K562 (cell line): ENCODE measurements around the gene ZNF768. TPM values are rescaled to one million over a fixed set of nuclear protein-coding genes. Genes with fewer than 3 reads are reported as not detected.

Source experiments
- ADNP ChIP-seq: fragments of 200-800 bp; sonication (Bioruptor generic); IDR thresholded peaks from 2 replicates; pipeline ENCODE4 v1.6.1; 2016; ENCODE audit warnings: missing genetic modification characterization, missing compliant biosample characterization
- CBX5 ChIP-seq: IDR thresholded peaks from 2 replicates; pipeline ENCODE4 v1.6.1; 2014; ENCODE audit warnings: low read depth, borderline replicate concordance
- CC2D1A ChIP-seq: fragments of 450-650 bp; IDR thresholded peaks from 2 replicates; pipeline ENCODE4 v1.6.1; 2017; ENCODE audit warnings: mild to moderate bottlenecking
- CEBPG ChIP-seq, 3 experiments: fragments of 200-800 bp in 1 of 3; sonication (Bioruptor generic) in 1 of 3; sonication (generic) in 1 of 3; formaldehyde crosslinking in 1 of 3; IDR thresholded peaks in 2 of 3; conservative IDR thresholded peaks in 1 of 3; 2 replicates each; pipeline versions ENCODE4 v1.6.1 to v1.8.0; 2016 to 2022; ENCODE audit warnings: missing compliant biosample characterization in 2 of 3, missing genetic modification characterization in 2 of 3, mild to moderate bottlenecking in 1 of 3, missing genetic modification reagents in 1 of 3
- CSDE1 ChIP-seq, 2 experiments: fragments of 450-650 bp; IDR thresholded peaks; 2 replicates each; pipeline ENCODE4 v1.6.1; 2016; ENCODE audit warnings: mild to moderate bottlenecking in 1 of 2
- FOXJ2 ChIP-seq: fragments of 200-800 bp; sonication (Bioruptor generic); IDR thresholded peaks from 2 replicates; pipeline ENCODE4 v1.6.1; 2016; ENCODE audit warnings: missing genetic modification characterization, missing compliant biosample characterization
- GTF2A2 ChIP-seq: IDR thresholded peaks from 2 replicates; pipeline ENCODE4 v1.6.1; 2016; ENCODE audit warnings: mild to moderate bottlenecking, missing genetic modification characterization, missing compliant biosample characterization
- MBD1 ChIP-seq: fragments of 250-450 bp; sonication (Bioruptor Pico); IDR thresholded peaks from 2 replicates; pipeline ENCODE4 v1.8.0; 2022; ENCODE audit warnings: inconsistent platforms
- NELFE ChIP-seq: IDR thresholded peaks from 2 replicates; pipeline ENCODE4 v1.6.1; 2011; ENCODE audit warnings: mild to moderate bottlenecking; ENCODE audit not compliant: insufficient read depth, insufficient read length
- PHF21A ChIP-seq: fragments of 450-650 bp; IDR thresholded peaks from 2 replicates; pipeline ENCODE4 v1.6.1; 2017; ENCODE audit warnings: low read depth, borderline replicate concordance
- PHTF2 ChIP-seq: fragments of 250-450 bp; sonication (Bioruptor Pico); IDR thresholded peaks from 2 replicates; pipeline ENCODE4 v1.5.0; 2021; ENCODE audit warnings: mild to moderate bottlenecking
- POLR2H ChIP-seq: IDR thresholded peaks from 2 replicates; pipeline ENCODE4 v1.6.1; 2016; ENCODE audit warnings: missing genetic modification characterization, low read depth, mild to moderate bottlenecking, control low read depth, missing compliant biosample characterization, moderate library complexity
- SETDB1 ChIP-seq: IDR thresholded peaks from one replicate; pipeline ENCODE4 v1.6.1; 2012; ENCODE audit warnings: low read length, control low read depth, inconsistent platforms
- TSHZ1 ChIP-seq: fragments of 250-450 bp; sonication (Bioruptor Pico); IDR thresholded peaks from 2 replicates; pipeline ENCODE4 v1.4.0; 2020; ENCODE audit warnings: mild to moderate bottlenecking, moderate library complexity
- ZNF584 ChIP-seq: fragments of 200-800 bp; sonication (Bioruptor generic); IDR thresholded peaks from 2 replicates; pipeline ENCODE4 v1.6.1; 2016; ENCODE audit warnings: low read depth, mild to moderate bottlenecking, missing genetic modification characterization, missing compliant biosample characterization
- polyA plus RNA-seq, 8 experiments: library from polyadenylated mRNA; depleted of rRNA in 4 of 8; stranded (reverse) in 5 of 8; unstranded in 3 of 8; fragments of >200 nt; fragmentation: Nextera tagmentation in 2 of 8; fragmentation: Illumina TruSeq in 1 of 8; extraction: Ambion mirVana in 2 of 8; extraction: Trizol in 1 of 8; gene quantifications; 2 replicates each; pipeline versions ENCODE4 v1.2.1 to v1.2.3, GENCODE V29; 2011 to 2014; ENCODE audit warnings: inconsistent platforms in 1 of 8, missing spikeins in 1 of 8
- total RNA-seq, 7 experiments: library from RNA; depleted of rRNA in 6 of 7; stranded (reverse); fragments of >200 nt in 6 of 7; fragmentation: Illumina TruSeq in 2 of 7; extraction: Trizol in 2 of 7; gene quantifications; 2 replicates each; pipeline versions ENCODE4 v1.2.1 to v1.2.3, GENCODE V29; 2011 to 2021; ENCODE audit warnings: low replicate concordance in 1 of 7
- TF ChIP-seq, protein P1 (sequence below), 2 experiments: fragments of 450-650 bp; IDR thresholded peaks; 2 replicates each; pipeline ENCODE4 v1.6.1; 2016
- TF ChIP-seq, protein P2 (sequence below): fragments of 450-650 bp; IDR thresholded peaks from 2 replicates; pipeline ENCODE4 v1.6.1; 2018; ENCODE audit warnings: mild to moderate bottlenecking, low read depth; ENCODE audit not compliant: partially characterized antibody

Gene ZNF768
- total and polyA plus RNA-seq, 9 of the 15 experiments (the other 6 are each of a cell fraction or from before 2014, with no cell fraction given), result 0.13 to 50.7 (median 26.9) TPM

- TF ChIP-seq ADNP (tag), result no peak
- TF ChIP-seq, protein P1, sequence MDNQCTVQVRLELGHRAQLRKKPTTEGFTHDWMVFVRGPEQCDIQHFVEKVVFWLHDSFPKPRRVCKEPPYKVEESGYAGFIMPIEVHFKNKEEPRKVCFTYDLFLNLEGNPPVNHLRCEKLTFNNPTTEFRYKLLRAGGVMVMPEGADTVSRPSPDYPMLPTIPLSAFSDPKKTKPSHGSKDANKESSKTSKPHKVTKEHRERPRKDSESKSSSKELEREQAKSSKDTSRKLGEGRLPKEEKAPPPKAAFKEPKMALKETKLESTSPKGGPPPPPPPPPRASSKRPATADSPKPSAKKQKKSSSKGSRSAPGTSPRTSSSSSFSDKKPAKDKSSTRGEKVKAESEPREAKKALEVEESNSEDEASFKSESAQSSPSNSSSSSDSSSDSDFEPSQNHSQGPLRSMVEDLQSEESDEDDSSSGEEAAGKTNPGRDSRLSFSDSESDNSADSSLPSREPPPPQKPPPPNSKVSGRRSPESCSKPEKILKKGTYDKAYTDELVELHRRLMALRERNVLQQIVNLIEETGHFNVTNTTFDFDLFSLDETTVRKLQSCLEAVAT (IDR thresholded peaks at IDR 0.05), result 0 out of 4 replicates have a peak, but pooled peaks of 1 of the 2 experiments have one; percentile 27
- TF ChIP-seq GTF2A2 (tag), result no peak
- 0 out of 2 replicates have a peak, but pooled peaks have one; percentile 10 for TF ChIP-seq FOXJ2 (tag)
- no peak for TF ChIP-seq ZNF584 (CRISPR knock-in tag)
- no peak for TF ChIP-seq CC2D1A
- TF ChIP-seq NELFE, result no peak
- peak; percentile 78; the same call in 1 of the 2 replicates for TF ChIP-seq POLR2H (tag)
- TF ChIP-seq SETDB1, result no peak
- TF ChIP-seq PHF21A, result no peak
- TF ChIP-seq PHTF2 (CRISPR knock-in tag), result no peak
- TF ChIP-seq MBD1 (CRISPR knock-in tag), result no peak
- no peak; a peak in 1 of 4 replicates for TF ChIP-seq CSDE1 (IDR thresholded peaks at IDR 0.05)
- TF ChIP-seq CEBPG (CRISPR knock-in tag; IDR thresholded peaks at IDR 0.05), result no peak
- no peak for TF ChIP-seq CEBPG (tag; conservative IDR thresholded peaks at IDR 0.05 in 1 of 2, IDR thresholded peaks at IDR 0.05 in 1 of 2)
- TF ChIP-seq TSHZ1 (CRISPR knock-in tag), result no peak
- TF ChIP-seq, protein P2, sequence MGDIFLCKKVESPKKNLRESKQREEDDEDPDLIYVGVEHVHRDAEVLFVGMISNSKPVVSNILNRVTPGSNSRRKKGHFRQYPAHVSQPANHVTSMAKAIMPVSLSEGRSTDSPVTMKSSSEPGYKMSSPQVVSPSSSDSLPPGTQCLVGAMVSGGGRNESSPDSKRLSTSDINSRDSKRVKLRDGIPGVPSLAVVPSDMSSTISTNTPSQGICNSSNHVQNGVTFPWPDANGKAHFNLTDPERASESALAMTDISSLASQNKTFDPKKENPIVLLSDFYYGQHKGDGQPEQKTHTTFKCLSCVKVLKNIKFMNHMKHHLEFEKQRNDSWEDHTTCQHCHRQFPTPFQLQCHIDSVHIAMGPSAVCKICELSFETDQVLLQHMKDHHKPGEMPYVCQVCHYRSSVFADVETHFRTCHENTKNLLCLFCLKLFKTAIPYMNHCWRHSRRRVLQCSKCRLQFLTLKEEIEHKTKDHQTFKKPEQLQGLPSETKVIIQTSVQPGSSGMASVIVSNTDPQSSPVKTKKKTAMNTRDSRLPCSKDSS, result no peak
- TF ChIP-seq CBX5, result no peak
Observed at GRCh38 chr16:30535106-30535776, 8.9 kb upstream of the ZNF768 start (continued).
